ENCODE measurements around the gene NEIL3.
"Not testable (repeated sequence)": the region's sequence is repeated elsewhere in the genome, so short reads cannot be mapped to it uniquely, and the experiment has no call there.

Gene NEIL3

DNA sequence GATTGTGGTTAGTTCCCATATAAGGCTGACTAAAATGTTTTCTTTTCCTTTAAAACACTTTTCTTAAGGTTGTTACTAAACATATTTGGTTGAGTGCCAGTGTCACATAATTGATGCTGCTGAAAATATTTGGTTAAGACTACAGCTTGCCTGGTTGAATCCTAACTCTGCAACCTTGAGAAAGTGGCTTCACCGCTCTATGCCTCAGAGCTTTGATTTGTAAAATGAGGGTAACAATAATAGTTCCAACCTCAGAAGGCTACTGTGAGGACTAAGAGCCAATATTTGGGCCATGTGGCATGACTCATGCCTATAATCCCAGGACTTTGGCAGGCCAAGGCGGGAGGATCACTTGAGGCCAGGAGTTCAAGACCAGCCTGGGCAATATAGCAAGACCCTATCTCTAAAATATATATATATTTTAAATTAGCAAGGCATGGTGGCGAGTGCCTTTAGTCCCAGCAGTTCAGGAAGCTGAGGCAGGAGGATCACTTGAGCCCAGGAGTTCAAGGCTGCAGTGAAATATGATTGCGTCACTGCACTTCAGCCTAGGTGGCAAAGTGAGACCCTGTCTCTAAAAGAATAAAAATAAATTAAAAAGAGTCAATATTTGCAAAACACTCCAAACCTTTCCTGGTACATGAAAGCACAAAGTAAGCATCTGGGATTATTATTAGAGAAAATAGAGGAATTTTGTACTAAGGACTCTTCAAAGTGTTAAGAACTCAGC is 7.1 kb upstream of the NEIL3 start:
- no peak for DNase-seq

DNA sequence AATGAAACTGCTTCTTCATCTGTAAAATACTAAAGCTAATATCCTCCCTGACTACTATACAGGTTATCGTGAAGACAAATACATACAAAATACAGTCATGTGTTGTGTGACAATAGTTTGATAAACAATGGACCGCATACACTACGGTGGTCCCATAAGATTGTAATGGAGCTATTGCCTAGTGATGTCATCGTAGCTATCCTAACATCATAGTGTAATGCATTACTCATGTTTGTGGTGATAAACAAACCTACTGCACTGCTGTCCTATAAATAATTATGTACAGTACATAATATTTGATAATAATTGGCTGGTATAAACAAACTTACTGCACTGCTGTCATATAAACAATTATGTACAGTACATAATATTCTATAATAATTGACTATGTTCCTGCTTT is 5.6 kb upstream of the NEIL3 start:
- no peak for DNase-seq

DNA sequence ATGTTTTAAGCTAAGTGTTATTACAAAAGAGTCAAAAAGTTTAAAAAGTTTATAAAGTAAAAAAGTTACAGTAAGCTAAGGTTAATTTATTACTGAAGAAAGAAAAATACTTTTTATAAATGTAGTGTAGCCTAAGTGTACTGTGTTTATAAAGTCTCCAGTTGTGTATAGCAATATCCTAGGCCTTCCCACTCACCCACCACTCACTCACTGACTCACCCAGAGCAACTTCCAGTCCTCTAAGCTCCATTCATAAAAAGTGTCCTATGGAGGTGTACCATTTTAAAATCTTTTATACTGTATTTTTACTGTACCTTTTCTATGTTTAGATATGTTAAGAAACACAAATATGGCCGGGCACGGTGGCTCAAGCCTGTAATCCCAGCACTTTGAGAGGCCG is 4.8 kb upstream of the NEIL3 start:
- DNase-seq, result not testable (repeated sequence)

DNA sequence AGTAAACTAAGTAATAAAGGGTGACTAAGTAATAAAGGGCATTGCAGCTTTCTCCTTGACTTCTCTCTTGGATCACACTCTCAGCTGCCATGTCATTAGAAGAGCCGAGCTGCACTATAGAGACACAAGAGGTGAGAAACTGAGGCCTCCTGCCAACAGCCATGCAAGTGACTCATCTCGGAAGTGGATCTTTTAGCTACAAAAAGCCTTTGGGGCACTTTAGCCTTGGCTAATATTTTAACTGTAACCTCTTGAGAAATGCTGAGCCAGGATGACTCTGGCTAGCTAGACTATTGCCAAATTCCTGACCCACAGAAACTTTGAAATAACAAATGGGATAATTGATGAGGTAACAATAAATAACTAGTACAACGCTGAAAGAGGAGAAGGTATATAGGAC is 1.5 kb upstream of the NEIL3 start:
- no peak for DNase-seq

DNA sequence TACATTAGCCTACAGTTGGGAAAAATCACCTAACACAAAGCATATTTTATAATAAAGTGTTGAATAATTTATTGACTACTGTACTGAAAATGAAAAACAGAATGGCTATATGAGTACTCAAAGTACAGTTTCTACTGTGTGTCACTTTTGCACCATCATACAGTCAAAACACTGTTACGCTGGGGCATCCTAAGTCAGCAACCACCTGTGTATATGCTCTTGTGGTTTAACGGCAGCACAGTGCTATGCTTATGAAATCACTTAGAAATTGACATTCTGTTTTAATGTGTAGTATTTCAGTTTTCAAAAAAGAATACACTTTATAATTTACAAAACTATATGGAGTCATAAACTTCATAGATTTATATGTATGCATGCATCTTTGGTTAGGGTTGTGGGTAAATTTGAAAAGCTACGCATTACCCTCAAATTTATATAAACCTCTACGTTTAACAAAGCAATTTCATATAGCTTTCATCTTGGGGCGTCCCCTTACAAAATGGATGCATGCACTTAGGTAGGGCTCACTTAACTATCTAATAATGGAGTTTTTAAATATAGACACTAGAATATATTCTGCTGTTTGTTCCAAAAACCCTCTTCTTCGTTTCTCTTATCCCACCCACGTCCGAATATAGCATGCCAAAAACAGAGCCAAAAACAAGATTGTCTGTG is 690 bp upstream of the NEIL3 start:
- no peak for DNase-seq

DNA sequence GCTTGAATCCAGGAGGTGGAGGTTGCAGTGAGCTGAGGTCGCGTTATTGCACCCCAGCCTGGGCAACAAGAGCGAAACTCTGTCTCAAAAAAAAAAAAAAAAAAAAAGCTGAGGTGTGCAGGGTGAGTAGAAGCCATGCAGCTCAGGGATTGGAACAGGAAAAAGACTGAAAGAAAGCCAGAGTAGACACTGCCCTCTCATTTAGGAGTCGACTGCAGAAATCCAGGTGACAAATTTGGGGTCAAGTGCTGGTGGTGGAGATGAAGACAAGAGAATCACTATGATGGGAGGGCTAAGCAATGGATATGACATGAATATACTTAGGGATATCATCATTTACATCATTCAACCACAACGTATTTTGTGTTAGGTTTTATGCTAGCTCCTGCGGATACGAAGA is 1.9 kb downstream of the NEIL3 start:
- no peak for DNase-seq

DNA sequence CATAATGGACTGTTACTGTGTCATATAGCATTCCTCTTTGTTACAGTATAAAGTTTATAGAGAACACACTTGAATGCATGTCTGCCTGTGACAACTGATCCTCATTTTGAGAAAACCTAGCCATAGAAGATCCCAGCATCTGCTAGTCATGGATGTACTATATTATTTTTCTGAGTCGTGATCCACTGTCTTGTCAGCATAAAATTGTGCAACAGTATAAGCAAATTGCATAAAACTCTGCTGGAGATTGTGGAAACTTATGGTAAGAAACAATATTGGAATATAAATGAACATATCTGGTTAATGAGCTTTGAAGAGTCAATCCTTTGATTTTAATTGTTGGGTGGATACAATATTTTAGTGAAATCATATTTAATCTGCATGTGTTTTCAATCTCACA is 3.6 kb downstream of the NEIL3 start:
- DNase-seq, result no peak

DNA sequence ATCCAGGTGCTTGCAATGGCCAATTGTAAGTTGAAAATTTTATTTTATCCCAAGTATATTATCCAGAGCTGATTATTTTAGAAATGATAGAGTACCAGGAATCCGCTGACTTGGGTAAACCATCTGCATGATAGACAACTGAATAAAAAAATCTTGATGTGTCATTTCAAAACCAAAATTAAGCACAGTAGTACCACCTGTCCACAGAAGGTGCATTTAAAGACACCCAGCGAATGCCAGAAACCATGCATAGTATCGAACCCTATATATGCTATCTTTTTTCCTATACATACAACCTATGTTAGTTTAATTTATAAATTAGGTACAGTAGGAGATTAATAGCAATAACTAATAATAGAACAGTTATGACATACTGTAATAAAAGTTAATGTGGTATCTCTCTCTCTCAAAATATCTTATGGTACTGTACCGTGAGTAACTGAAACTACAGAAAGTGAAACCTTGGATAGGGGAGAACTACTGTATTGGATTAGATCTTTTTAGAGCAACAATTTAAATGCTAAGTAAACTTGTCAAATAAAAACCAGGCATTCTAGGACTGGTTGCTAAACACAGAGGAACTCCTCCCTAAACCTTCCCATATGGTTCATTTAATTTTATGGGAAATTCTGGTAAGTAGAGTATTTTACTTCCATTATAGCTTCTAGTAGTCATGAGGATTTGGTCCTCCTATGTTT is 6.2 kb downstream of the NEIL3 start:
- no peak for DNase-seq

DNA sequence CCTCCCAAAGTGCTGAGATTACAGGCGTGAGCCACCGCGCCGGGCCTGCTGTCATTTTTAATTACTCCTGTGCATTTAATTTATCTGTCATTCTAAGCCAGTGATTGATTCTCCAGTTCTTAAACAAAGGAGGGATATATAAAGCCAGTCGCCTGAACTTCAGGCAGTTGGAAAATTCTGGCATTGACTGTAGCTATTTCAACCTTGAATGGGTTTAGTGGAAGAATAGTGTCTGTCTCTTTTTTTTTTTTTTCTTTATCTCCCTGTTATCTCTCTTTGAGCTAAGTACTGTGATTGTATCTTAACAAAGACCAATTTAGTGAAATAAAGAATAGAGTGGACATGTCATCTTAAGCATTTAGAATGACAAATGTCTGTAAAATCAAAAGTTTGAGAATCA is 11.0 kb downstream of the NEIL3 start:
- DNase-seq, result no peak

DNA sequence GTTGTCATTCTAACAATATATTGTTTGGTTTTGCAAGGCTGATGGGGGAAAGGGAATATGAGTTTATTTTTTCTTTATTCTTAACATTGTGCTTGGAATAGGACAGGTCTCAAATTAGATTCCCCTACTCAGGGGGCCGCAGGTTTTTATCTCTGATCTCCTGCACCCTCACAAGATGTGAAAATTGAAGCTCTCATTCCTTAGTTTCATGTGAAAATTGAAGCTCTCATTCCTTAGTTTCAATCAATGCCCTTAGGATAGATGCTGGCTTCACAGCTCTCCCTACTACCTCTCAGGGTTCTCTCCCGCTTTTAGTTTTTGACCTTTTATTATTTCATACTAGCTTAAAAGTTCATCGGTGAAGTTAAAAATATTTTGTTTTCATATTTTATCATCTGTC is 12.0 kb downstream of the NEIL3 start:
- DNase-seq, result no peak

DNA sequence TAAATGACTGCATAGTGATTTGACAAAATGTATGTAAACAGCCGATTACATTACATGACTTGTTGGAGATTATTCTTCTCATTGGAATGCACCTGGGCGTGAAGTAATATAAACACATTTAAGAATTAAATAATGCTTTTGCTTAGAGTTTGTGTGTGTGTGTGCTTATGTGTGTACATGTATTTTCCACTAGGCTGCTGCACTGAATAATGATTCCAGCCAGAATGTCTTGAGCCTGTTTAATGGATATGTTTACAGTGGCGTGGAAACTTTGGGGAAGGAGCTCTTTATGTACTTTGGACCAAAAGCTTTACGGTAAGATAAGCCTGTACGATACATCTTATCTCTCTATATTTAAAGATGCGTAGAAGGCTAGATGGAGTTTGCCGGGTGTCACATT is 12.6 kb downstream of the NEIL3 start:
- no peak for DNase-seq

DNA sequence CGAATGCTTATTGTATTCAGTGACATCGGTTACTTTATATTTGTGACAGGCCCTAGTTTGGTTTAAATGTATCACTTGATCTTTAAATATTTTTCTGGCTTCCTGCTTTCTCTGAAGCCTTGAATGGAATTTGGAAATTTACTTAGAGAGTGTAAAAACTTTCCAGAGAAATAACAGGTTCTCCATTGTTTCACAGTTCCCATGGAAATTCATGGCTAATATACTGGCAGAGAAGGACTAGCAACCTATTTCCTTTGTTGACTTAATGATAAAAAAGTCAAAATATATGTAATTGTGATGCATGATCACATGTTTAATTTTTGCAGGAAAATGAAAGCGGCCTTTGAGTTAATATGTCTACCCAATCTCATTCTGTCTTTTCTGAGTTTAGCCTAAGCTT is 13.2 kb downstream of the NEIL3 start:
- DNase-seq, result no peak

DNA sequence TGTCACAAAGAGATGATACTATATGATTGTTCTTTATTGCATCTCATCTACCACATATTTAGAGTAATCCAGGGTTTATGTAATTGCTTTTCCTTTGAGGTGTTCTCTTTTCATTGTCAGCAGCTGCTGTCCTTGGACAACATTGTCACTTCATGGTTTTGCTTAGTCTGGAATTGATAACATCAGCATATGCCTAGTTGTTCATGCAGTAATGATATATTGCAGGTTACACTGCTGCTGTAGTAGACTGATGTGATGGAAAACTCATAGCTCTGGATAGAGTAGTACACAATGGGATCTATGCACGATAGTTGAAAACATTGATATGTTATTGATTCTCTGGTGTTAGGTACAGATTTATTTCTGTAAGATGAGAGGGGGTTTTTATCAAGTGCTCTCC is 13.7 kb downstream of the NEIL3 start:
- DNase-seq, result no peak

DNA sequence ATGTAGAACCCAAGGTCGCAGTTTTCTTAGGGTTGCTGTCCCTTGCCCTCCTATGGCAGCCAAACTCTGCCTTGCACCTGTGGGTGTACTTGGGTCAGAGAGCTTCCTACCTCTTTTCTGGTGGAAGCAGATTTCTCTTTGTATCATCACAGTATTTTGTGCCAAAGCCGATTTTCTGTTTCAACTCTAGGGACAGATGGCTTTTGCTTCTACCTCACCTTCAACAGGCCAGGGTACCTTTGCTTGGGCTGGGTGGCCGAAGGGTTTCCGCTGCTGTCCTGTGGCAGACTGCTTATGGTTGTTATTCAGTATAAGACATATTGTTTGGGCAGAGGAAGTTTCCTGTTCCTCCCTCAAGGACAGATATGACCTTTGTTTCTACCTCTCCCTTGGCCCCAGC is 22.4 kb downstream of the NEIL3 start:
- no peak for DNase-seq

DNA sequence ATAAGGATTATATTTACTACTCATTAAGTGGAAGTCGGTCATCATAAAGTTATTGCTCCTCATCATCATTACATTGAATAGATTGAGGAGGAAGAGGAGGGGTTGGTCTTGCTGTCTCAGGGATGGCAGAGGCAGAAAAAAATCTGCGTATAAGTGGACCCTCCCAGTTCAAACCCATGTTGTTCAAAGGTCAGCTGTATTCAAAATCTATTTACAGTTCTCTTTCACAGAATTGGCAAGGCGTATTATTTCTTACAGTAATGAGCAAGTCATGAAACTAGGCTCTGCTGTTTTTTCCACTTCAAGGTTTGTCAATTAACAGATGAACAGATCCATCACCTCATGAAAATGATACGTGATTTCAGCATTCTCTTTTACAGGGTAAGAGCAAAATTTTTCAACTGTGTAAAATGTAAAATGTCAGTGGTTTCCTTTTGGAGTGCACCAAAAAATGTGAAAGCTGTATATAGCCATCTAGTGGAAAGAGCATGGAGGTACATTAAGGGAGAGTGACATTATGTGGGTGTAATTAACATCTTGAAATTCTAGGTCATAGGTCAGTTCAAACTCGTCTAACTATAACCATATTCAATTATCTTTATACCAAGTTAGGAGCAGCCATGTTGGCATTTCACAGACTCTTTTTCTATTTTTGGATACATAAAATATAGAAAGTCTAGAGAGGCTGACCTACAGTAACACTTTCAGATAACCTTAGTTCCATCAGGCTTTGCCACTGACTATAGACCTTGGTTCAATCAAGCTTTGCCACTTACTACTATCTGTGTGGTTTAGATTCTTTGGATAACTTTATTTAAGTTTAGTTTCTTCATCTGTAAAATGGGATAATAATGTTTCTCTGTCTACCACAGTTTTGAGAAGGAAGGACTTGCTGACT is 30.1 kb downstream of the NEIL3 start:
- DNase-seq, result no peak

DNA sequence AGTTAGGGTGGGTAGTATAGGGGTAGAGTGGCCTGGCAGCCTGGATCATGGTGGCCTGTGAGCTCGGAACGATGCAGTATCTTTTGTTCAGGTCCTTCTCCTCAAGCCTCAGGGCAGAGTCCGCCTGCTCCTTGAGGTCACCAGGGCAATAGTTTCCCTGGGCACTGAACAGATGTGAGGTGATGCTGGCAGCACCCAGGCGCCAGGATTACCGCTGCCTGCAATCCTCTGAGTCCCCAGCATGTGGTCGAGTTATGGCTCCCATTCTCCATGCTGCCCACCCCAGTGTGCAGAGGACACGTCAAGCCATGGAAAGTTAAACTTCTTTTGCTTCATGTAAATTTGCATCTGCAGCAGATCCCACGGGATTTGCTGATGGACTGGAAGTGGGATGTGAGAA is 38.7 kb downstream of the NEIL3 start:
- no peak for DNase-seq

DNA sequence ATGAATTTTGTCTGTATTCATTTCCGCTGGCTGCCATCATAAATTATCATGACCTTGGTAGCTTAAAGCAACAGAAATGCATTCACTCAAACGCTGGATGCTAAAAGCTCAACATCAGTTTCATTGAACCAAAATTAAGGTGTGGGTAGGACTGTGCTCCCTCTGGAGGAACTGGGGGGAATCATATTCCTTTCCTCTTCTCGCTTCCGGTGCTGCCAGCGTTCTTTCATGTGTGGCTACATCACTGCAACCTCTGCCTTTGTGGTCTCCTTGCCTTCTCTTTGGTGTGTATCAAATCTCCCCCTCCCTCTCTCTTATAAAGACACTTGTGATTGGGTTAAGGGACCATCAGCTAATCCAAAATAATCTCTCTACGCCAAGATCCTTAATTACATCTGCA is 39.5 kb downstream of the NEIL3 start:
- no peak for DNase-seq

DNA sequence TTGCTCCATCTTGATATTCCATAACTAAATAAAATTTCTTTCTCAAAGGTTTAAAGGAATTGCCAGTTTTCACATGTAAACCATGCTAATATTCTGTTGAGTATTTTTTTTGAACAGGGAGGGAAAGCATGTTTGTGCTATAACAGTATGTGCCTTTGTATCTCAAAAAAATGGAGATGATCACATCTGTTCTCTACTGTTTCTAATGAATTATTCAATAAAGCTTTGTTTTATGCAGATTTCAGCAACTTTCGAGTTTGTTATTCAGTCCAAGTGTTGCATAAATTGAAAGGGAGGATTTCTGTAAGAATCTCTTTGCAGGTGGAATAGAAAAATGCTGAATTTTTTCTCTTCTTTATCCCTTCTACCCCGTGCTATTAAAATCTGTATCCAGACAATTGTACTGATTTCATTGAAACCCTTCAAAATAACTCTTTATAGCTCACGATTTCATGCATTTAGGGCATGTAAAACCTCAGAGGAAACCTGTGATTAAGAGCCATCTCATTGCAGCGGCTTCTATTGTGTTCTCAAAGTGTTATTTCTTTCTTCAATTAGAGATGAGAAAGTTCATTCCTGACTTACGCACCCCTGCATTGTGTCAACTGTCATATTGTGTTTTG is 42.1 kb downstream of the NEIL3 start:
- DNase-seq, result no peak

DNA sequence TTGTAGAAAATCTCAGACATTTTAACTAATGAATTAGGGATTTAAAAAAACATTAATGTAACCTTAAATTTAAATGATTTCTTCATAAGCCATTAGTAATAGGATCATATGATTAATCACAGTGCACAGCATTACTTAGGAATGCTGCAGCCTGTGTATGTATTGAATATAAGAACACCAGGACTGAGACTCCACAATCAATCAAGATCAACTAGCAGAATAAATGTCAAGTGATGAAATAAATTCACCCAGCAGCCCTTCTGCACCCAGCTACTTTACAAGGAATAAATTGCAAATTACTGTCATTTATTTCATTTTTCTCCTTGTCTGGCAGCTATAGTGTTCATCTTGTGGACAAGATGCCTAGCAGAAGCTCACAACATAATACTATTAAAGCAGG is 46.5 kb downstream of the NEIL3 start:
- no peak for DNase-seq

DNA sequence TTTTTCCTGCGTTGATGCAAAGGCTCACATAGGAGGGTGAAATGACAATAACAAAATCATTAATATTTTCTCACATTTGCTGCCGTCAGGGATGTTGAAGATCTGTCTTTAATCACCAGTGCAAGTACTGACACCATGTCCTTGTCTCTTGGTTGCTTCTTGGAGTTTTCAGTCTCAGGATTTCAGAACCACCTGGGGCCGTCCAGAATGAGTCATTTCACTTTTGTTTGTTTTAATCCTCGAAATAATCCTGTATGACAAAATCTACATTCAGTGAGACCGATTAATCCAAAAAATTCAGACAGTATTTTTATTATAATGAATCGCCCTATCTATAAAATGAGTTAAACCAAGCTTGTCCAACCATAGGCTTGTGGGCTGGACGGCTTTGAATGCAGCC is 47.2 kb downstream of the NEIL3 start:
- no peak for DNase-seq

DNA sequence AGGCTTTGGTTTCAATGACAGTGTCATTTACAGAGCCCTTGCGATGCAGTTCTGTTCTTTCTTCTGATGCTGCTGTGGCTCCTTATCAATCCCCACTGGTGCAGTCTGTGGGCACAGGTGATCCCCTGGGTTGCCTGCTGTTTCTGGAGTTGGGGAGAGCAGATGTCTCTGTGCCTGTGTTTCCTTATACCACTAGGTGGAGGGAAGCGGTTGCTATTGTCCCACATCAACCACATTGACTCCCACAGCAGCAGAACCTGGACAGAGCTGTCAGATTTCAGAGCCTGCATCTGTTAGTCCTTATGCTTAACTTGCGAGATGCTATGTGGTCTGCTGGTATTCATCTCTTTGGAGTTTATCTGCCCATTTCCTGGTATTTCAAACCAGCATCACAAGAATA is 57.7 kb downstream of the NEIL3 start:
- DNase-seq, result no peak

DNA sequence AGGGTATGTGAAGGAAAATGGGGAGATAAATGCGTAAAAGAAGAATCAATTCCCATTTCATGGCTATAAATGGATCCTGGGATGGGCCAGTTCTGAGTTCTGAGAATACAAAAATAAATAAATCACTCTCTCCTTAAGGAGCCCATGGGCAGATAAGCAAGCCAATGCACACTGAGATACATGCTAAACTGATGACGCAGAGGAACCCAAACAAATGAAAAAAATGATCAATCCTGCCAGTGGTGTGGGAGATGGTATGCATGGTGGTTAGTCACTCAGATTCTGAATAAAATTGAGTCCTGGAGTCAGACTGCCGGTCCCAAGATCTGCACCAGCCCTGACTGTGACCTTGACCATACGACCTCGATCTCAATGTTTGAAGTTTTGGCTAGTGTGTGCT is 59.7 kb downstream of the NEIL3 start:
- no peak for DNase-seq

DNA sequence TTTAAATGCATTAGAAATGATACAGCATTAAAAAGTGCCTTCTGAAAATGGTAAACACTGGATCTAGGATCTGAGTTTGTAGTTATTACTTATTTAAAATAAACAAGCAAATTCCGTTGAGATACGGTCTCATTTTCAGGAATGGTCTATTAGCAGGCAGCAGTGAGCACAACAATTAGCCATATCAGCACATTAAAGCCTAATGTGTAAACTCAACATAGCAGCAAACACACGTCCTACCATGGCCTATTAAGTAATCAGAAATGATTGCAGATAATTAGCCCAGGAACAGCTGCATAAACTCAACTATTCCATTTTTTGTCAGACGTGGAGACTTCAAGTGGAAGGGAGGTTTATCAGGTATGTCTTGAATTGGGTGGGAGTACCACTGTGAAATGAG is 61.8 kb downstream of the NEIL3 start:
- DNase-seq, result no peak

Data from DMS153 (cell line).